H9 (cell line): Measurements from ENCODE around the gene BACH2. TPM values are rescaled to one million over a fixed set of nuclear protein-coding genes. Genes with fewer than 3 reads are reported as not detected.

Source experiments
- DNase-seq: peaks from one replicate; pipeline ENCODE4 v3.0.0-alpha.2; 2017
- H2AFZ ChIP-seq: one replicate; pipeline ENCODE4 v1.6.1; 2013; ENCODE audit warnings: mild to moderate bottlenecking, low read length, control low read depth, moderate library complexity
- H2AK5ac ChIP-seq: 2 replicates; pipeline ENCODE4 v1.6.1; 2013; ENCODE audit warnings: low read length, control low read depth, mixed read lengths; ENCODE audit not compliant: insufficient read length
- H2BK120ac ChIP-seq: one replicate; pipeline ENCODE4 v1.6.1; 2013; ENCODE audit warnings: low read depth, mild to moderate bottlenecking, low read length, control low read depth, inconsistent platforms; ENCODE audit not compliant: poor library complexity, severe bottlenecking
- H2BK12ac ChIP-seq: 2 replicates; pipeline ENCODE4 v1.6.1; 2013; ENCODE audit warnings: low read length, control low read depth, mixed read lengths, low read depth; ENCODE audit not compliant: insufficient read length
- H2BK15ac ChIP-seq: 2 replicates; pipeline ENCODE4 v1.6.1; 2013; ENCODE audit warnings: low read depth, low read length, control low read depth
- H2BK20ac ChIP-seq: one replicate; pipeline ENCODE4 v1.6.1; 2013; ENCODE audit warnings: low read depth, mild to moderate bottlenecking, low read length, control low read depth, inconsistent platforms; ENCODE audit not compliant: poor library complexity, severe bottlenecking
- H2BK5ac ChIP-seq: 2 replicates; pipeline ENCODE4 v1.6.1; 2013; ENCODE audit warnings: low read length, control low read depth, mixed read lengths; ENCODE audit not compliant: insufficient read length
- H3K14ac ChIP-seq: 2 replicates; pipeline ENCODE4 v1.6.1; 2013; ENCODE audit warnings: low read length, control low read depth; ENCODE audit not compliant: insufficient read depth
- H3K18ac ChIP-seq: 2 replicates; pipeline ENCODE4 v1.6.1; 2013; ENCODE audit warnings: low read depth, mild to moderate bottlenecking, mixed read lengths, low read length, control low read depth; ENCODE audit not compliant: insufficient read length
- H3K23ac ChIP-seq: 2 replicates; pipeline ENCODE4 v1.6.1; 2013; ENCODE audit warnings: low read length, control low read depth, mixed read lengths, low read depth; ENCODE audit not compliant: insufficient read length
- H3K23me2 ChIP-seq: 2 replicates; pipeline ENCODE4 v1.6.1; 2013; ENCODE audit warnings: low read depth, mild to moderate bottlenecking, mixed read lengths, low read length, control low read depth; ENCODE audit not compliant: insufficient read length, poor library complexity, severe bottlenecking
- H3K27ac ChIP-seq: 2 replicates; pipeline ENCODE4 v1.5.1; 2013; ENCODE audit warnings: low read length, control low read depth, mixed read lengths, low read depth; ENCODE audit not compliant: insufficient read length
- H3K27me3 ChIP-seq: 2 replicates; pipeline ENCODE4 v1.6.1; 2013; ENCODE audit warnings: low read length, control low read depth, inconsistent platforms; ENCODE audit not compliant: insufficient read depth
- H3K4ac ChIP-seq: 2 replicates; pipeline ENCODE4 v1.6.1; 2013; ENCODE audit warnings: low read depth, mild to moderate bottlenecking, control low read depth, inconsistent platforms, low read length, moderate library complexity
- H3K4me1 ChIP-seq: 2 replicates; pipeline ENCODE4 v1.6.1; 2013; ENCODE audit warnings: low read length, control low read depth, inconsistent platforms; ENCODE audit not compliant: insufficient read depth
- H3K4me2 ChIP-seq: 2 replicates; pipeline ENCODE4 v1.6.1; 2013; ENCODE audit warnings: low read length, control low read depth, mixed read lengths; ENCODE audit not compliant: insufficient read length, insufficient read depth
- H3K56ac ChIP-seq: 2 replicates; pipeline ENCODE4 v1.6.1; 2013; ENCODE audit warnings: low read depth, mild to moderate bottlenecking, mixed read lengths, low read length, control low read depth; ENCODE audit not compliant: insufficient read length
- H3K79me1 ChIP-seq: 2 replicates; pipeline ENCODE4 v1.6.1; 2013; ENCODE audit warnings: low read depth, mild to moderate bottlenecking, moderate library complexity, low read length, control low read depth, inconsistent platforms; ENCODE audit not compliant: insufficient read depth, poor library complexity, severe bottlenecking
- H3K79me2 ChIP-seq: 2 replicates; pipeline ENCODE4 v1.6.1; 2013; ENCODE audit warnings: low read length, control low read depth, inconsistent platforms; ENCODE audit not compliant: insufficient read depth
- H3K9ac ChIP-seq: 2 replicates; pipeline ENCODE4 v1.6.1; 2013; ENCODE audit warnings: low read length, control low read depth, mixed read lengths; ENCODE audit not compliant: insufficient read length; ENCODE audit errors: extremely low read depth
- H3K9me3 ChIP-seq: one replicate; pipeline ENCODE4 v1.6.1; 2013; ENCODE audit warnings: low read depth, low read length, inconsistent platforms; ENCODE audit not compliant: control insufficient read depth
- H3T11ph ChIP-seq: one replicate; pipeline ENCODE4 v1.6.1; 2013; ENCODE audit warnings: mild to moderate bottlenecking, low read length, control low read depth, inconsistent platforms
- H4K20me1 ChIP-seq: one replicate; pipeline ENCODE4 v1.6.1; 2013; ENCODE audit not compliant: control insufficient read depth, insufficient read length, insufficient read depth
- H4K5ac ChIP-seq: 2 replicates; pipeline ENCODE4 v1.6.1; 2013; ENCODE audit warnings: low read depth, mild to moderate bottlenecking, mixed read lengths, low read length, control low read depth; ENCODE audit not compliant: insufficient read length
- H4K8ac ChIP-seq: replicated peaks from 2 replicates; pipeline ENCODE4 v1.6.1; 2013; ENCODE audit warnings: low read length, control low read depth, mixed read lengths, low read depth; ENCODE audit not compliant: insufficient read length
- H4K91ac ChIP-seq: 2 replicates; pipeline ENCODE4 v1.6.1; 2013; ENCODE audit warnings: low read depth, mild to moderate bottlenecking, moderate library complexity, mixed read lengths, low read length, control low read depth; ENCODE audit not compliant: insufficient read length
- H3K27ac Mint-ChIP-seq, 3 experiments: 2 replicates in 2 of 3; 3 replicates in 1 of 3; pipeline ENCODE4 v1.8.0; 2020 to 2021; ENCODE audit warnings: mixed read lengths in 3 of 3, mild to moderate bottlenecking in 1 of 3, moderate library complexity in 1 of 3
- H3K27me3 Mint-ChIP-seq: 2 replicates; pipeline ENCODE4 v1.8.0; 2021; ENCODE audit warnings: low read depth, mild to moderate bottlenecking, moderate library complexity, mixed read lengths
- H3K36me3 Mint-ChIP-seq, 3 experiments: 2 replicates in 2 of 3; 3 replicates in 1 of 3; pipeline ENCODE4 v1.8.0; 2020 to 2021; ENCODE audit warnings: low read depth in 3 of 3, mixed read lengths in 3 of 3; ENCODE audit not compliant: insufficient read depth in 1 of 3
- H3K4me1 Mint-ChIP-seq, 2 experiments: 2 replicates each; pipeline ENCODE4 v1.8.0; 2020; ENCODE audit warnings: mixed read lengths in 2 of 2
- H3K4me3 Mint-ChIP-seq, 2 experiments: 2 replicates in 1 of 2; 3 replicates in 1 of 2; pipeline ENCODE4 v1.8.0; 2020 to 2021; ENCODE audit warnings: mild to moderate bottlenecking in 2 of 2, mixed read lengths in 2 of 2, moderate library complexity in 1 of 2
- H3K9me3 Mint-ChIP-seq, 2 experiments: 2 replicates in 1 of 2; 3 replicates in 1 of 2; pipeline ENCODE4 v1.8.0; 2020; ENCODE audit warnings: mild to moderate bottlenecking in 2 of 2, mixed read lengths in 2 of 2, moderate library complexity in 1 of 2
- CTCF ChIP-seq: fragments of 200-600 bp; sonication (generic); conservative IDR thresholded peaks from 3 replicates; pipeline ENCODE4 v1.8.0; 2021; ENCODE audit warnings: antibody characterized with exemption, mild to moderate bottlenecking
- WGBS: extraction: QIAGEN DNeasy Blood & Tissue Kit; methylation state at CpG from one replicate; pipeline ENCODE4 v1.1.7; 2013; ENCODE audit warnings: missing lambda C conversion rate, low lambda C conversion rate, mixed read lengths; ENCODE audit not compliant: insufficient read length; ENCODE audit errors: extremely low coverage; 5-methylcytosine and 5-hydroxymethylcytosine counted together
- total RNA-seq: library from RNA; stranded (reverse); gene quantifications from 2 replicates; pipeline ENCODE4 v1.2.1, GENCODE V29; 2021

Gene BACH2
- total RNA-seq, 1 experiment from 2014 or later = 2.0 TPM

DNA sequence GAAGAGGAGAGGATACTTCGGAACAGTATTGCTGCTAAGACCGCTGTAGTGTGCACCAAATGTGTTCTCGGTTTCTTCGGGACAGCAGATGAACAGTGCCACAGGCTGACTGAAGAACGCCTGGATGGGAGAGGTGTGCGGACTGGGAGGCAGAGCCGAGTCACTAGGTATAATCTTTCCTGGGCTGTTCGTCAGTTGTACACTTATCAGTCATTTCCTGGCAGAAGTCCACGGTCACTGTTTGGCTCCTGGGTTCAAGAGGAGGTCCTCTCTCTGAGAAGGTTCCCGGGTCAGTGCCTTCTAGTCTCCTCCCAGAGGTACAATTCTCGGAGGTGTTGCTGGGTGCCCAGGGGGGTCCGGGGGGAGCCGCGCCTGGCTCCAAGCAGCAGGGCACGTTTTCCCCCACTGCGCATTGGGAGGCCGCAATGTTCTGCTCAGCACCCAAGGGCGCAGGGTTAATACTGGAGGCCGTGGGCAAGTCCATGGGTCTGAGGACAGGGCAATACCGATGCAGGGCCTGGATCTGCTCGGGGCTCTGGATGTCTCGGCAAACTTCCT, 364.3 kb downstream of the BACH2 start:
- Histone ChIP-seq H2AFZ (no peak overlapping the region), H3K27ac (no peak overlapping the region), H3K4me2 (no peak overlapping the region), H3K18ac (no peak overlapping the region), H2AK5ac (no peak overlapping the region), H3K27me3 (no peaks in the 10 kb centered on the region), H4K20me1 (no peaks in the 10 kb centered on the region), H2BK5ac (no peak overlapping the region), H3K79me1 (no peaks in the 10 kb centered on the region), H3K9ac (no peak overlapping the region), H3K23ac (no peak overlapping the region), H4K8ac (no peak overlapping the region), H3K14ac (no peak overlapping the region), H4K91ac (no peak overlapping the region), H3K56ac (no peak overlapping the region), H3K23me2 (no peaks in the 10 kb centered on the region), H3K4me1 (no peaks in the 10 kb centered on the region), H3T11ph (no peak overlapping the region), H3K79me2 (no peaks in the 10 kb centered on the region), H2BK15ac (no peak overlapping the region), H4K5ac (no peak overlapping the region), H2BK12ac (no peak overlapping the region), H2BK120ac (no peak overlapping the region), H2BK20ac (no peak overlapping the region), H3K9me3 (no peaks in the 10 kb centered on the region), H3K4ac (no peak overlapping the region)
- H3K4me1 Mint-ChIP-seq = peaks cover 16 to 32% of the 10 kb centered on the region in 2 experiments
- H3K4me3 Mint-ChIP-seq = no peak overlapping the region
- no peak for DNase-seq
- H3K9me3 Mint-ChIP-seq = no peaks in the 10 kb centered on the region; a peak in 1 of 5 replicates
- no peak overlapping the region for H3K27ac Mint-ChIP-seq
- H3K27me3 Mint-ChIP-seq = no peaks in the 10 kb centered on the region
- no CpG with 5 or more reads among the region's 22 CpGs for WGBS
- H3K36me3 Mint-ChIP-seq = no peaks in the 10 kb centered on the region
- TF ChIP-seq CTCF = no peak
